Measurements from ENCODE around the gene MYF5.

MYF5 gene

DNA sequence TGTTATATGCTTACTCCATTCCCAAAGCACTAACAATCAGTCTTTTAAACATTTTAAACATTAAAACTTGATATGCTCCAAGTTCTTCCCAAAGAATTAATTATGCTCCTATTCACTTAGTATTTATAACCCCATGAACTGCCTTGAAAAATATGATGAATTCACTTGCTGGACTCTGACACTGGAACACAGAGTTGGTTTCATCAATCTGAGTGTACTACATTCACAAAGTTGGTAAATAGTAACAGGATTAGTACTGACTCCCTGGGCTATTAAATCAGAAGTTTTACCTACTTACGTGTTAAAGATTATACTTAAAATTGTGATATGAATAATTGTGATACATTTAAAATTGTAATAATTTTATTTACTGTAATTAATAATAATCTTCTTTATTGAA is 26.6 kb upstream of the MYF5 start:
- no peak overlapping the region for H3K4me3 ChIP-seq (ENCODE audit: low read depth, low read length, poor library complexity, severe bottlenecking)
- no peaks in the 10 kb centered on the region for H3F3A ChIP-seq (ENCODE audit: insufficient read depth, low read length)
- H3K9me2 ChIP-seq (ENCODE audit: low read depth, low read length), result no peaks in the 10 kb centered on the region
- H3K36me3 ChIP-seq (ENCODE audit: insufficient read depth, low read length), result no peaks in the 10 kb centered on the region
- no peak for TF ChIP-seq EZH2 (IDR thresholded peaks at IDR 0.05; ENCODE audit: borderline replicate concordance, low read length)
- TF ChIP-seq, protein P1, sequence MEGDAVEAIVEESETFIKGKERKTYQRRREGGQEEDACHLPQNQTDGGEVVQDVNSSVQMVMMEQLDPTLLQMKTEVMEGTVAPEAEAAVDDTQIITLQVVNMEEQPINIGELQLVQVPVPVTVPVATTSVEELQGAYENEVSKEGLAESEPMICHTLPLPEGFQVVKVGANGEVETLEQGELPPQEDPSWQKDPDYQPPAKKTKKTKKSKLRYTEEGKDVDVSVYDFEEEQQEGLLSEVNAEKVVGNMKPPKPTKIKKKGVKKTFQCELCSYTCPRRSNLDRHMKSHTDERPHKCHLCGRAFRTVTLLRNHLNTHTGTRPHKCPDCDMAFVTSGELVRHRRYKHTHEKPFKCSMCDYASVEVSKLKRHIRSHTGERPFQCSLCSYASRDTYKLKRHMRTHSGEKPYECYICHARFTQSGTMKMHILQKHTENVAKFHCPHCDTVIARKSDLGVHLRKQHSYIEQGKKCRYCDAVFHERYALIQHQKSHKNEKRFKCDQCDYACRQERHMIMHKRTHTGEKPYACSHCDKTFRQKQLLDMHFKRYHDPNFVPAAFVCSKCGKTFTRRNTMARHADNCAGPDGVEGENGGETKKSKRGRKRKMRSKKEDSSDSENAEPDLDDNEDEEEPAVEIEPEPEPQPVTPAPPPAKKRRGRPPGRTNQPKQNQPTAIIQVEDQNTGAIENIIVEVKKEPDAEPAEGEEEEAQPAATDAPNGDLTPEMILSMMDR (IDR thresholded peaks at IDR 0.05; ENCODE audit: low read length), result no peak
- no peaks in the 10 kb centered on the region for H3K9me3 ChIP-seq (ENCODE audit: low read length)
- no peak overlapping the region for H3K27ac ChIP-seq (ENCODE audit: low read depth, low read length, poor library complexity, severe bottlenecking)
- no peak overlapping the region for H3K9ac ChIP-seq (ENCODE audit: low read length)
- H3K4me1 ChIP-seq (ENCODE audit: insufficient read depth, low read length, severe bottlenecking), result no peaks in the 10 kb centered on the region
- H2AFZ ChIP-seq (ENCODE audit: low read length), result no peak overlapping the region
- H4K20me1 ChIP-seq (ENCODE audit: insufficient read depth, low read length), result no peaks in the 10 kb centered on the region
- H3K27me3 ChIP-seq (ENCODE audit: insufficient read depth, low read length), result no peaks in the 10 kb centered on the region
- no peak overlapping the region for H3K4me2 ChIP-seq (ENCODE audit: low read length)
- no peaks in the 10 kb centered on the region for H3K79me2 ChIP-seq (ENCODE audit: insufficient read depth, low read length)

DNA sequence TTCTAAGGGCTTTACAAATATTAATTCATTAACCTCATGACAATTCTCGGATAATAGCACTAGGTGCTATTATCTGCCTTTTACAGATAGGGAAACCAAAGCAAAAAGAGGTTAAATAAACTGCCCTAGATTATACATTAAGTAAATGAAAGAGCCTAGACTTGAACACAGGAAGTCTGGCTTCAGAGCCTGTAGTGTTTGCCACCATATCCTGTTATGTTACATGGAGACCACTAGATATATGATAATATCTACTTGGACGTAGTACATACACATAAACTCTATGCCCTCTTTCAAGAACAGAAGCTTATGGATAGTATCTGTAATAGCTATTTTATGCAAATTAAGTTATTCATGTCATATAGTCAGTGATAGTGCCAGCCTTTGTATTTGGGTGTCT is 26.2 kb upstream of the MYF5 start:
- H3K4me1 ChIP-seq (ENCODE audit: insufficient read depth, low read length, severe bottlenecking), result no peaks in the 10 kb centered on the region
- no peak overlapping the region for H3K4me2 ChIP-seq (ENCODE audit: low read length)
- TF ChIP-seq EZH2 (IDR thresholded peaks at IDR 0.05; ENCODE audit: borderline replicate concordance, low read length), result no peak
- TF ChIP-seq, protein P1 (IDR thresholded peaks at IDR 0.05; ENCODE audit: low read length), result no peak
- H3F3A ChIP-seq (ENCODE audit: insufficient read depth, low read length), result no peaks in the 10 kb centered on the region
- H4K20me1 ChIP-seq (ENCODE audit: insufficient read depth, low read length), result no peaks in the 10 kb centered on the region
- no peaks in the 10 kb centered on the region for H3K36me3 ChIP-seq (ENCODE audit: insufficient read depth, low read length)
- H3K9me3 ChIP-seq (ENCODE audit: low read length), result no peaks in the 10 kb centered on the region
- no peaks in the 10 kb centered on the region for H3K9me2 ChIP-seq (ENCODE audit: low read depth, low read length)
- no peak overlapping the region for H3K9ac ChIP-seq (ENCODE audit: low read length)
- H2AFZ ChIP-seq (ENCODE audit: low read length), result no peak overlapping the region
- H3K79me2 ChIP-seq (ENCODE audit: insufficient read depth, low read length), result no peaks in the 10 kb centered on the region
- H3K27me3 ChIP-seq (ENCODE audit: insufficient read depth, low read length), result no peaks in the 10 kb centered on the region
- H3K27ac ChIP-seq (ENCODE audit: low read depth, low read length, poor library complexity, severe bottlenecking), result no peak overlapping the region
- H3K4me3 ChIP-seq (ENCODE audit: low read depth, low read length, poor library complexity, severe bottlenecking), result no peak overlapping the region

DNA sequence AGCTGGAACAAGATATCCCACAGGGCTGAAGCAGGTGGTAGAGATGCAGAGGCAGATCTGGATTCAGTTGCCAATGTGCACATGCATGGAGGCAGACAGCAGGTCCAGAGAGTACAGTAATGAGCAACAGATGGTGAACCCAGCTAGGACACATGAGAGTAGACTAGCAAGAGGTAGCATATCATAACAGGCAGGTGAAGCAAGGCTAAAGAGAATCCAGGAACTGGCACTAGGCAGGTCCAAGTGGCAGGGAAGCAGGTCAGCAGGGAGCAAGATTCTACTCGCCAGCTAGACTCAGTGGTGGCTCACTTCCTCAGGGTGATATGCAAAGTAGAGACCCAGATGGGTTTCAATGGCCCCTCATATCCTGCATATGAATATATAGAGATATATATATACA is 24.6 kb upstream of the MYF5 start:
- TF ChIP-seq EZH2 (IDR thresholded peaks at IDR 0.05; ENCODE audit: borderline replicate concordance, low read length), result no peak
- TF ChIP-seq, protein P1 (IDR thresholded peaks at IDR 0.05; ENCODE audit: low read length), result no peak
- H3K4me2 ChIP-seq (ENCODE audit: low read length), result no peak overlapping the region
- H3K27ac ChIP-seq (ENCODE audit: low read depth, low read length, poor library complexity, severe bottlenecking), result no peak overlapping the region

More for the DNA sequence above, 24.6 kb upstream of the MYF5 start:
- Histone ChIP-seq H3K79me2 (ENCODE audit: insufficient read depth, low read length) (no peaks in the 10 kb centered on the region), H4K20me1 (ENCODE audit: insufficient read depth, low read length) (no peaks in the 10 kb centered on the region), H3K4me3 (ENCODE audit: low read depth, low read length, poor library complexity, severe bottlenecking) (no peak overlapping the region), H2AFZ (ENCODE audit: low read length) (no peak overlapping the region), H3K9ac (ENCODE audit: low read length) (no peak overlapping the region), H3F3A (ENCODE audit: insufficient read depth, low read length) (no peaks in the 10 kb centered on the region), H3K9me2 (ENCODE audit: low read depth, low read length) (no peaks in the 10 kb centered on the region), H3K36me3 (ENCODE audit: insufficient read depth, low read length) (no peaks in the 10 kb centered on the region), H3K4me1 (ENCODE audit: insufficient read depth, low read length, severe bottlenecking) (no peaks in the 10 kb centered on the region), H3K9me3 (ENCODE audit: low read length) (no peaks in the 10 kb centered on the region), H3K27me3 (ENCODE audit: insufficient read depth, low read length) (no peaks in the 10 kb centered on the region)
